HG03558 (cell line): ENCODE results near the gene RPP40.

Experiments used
- ATAC-seq: cut with Tn5 transposase; IDR thresholded peaks from one replicate; pipeline ENCODE4 v1.9.1; 2021; ENCODE audit warnings: moderate number of reproducible peaks; ENCODE audit not compliant: unreplicated experiment; ENCODE audit errors: extremely low read depth

RPP40 gene

DNA sequence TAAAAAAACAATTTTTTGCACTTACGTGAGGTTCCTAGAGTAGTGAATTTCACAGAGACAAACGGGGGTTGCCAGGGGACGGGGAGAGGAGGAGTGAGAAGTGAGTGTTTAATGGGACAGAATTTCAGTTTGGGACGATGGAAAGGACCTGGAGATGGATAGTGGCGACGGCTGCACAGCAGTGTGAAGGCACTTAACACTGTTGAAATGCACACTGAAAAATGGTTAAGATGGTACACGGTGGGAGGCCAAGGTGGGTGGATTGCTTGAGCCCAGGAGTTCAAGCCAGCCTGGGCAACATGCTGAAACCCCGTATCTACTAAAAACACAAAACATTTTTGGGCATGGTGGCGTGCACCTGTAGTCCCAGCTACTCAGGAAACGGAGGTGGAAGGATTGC, 31.4 kb downstream of the RPP40 start:
- ATAC-seq = no peak

GRCh38 chr6:4971851-4972250, 32.0 kb downstream of the RPP40 start:
- no peak for ATAC-seq

- ATAC-seq = no peak
Observed at GRCh38 chr6:4970739-4971395, 33.0 kb downstream of the RPP40 start.

DNA sequence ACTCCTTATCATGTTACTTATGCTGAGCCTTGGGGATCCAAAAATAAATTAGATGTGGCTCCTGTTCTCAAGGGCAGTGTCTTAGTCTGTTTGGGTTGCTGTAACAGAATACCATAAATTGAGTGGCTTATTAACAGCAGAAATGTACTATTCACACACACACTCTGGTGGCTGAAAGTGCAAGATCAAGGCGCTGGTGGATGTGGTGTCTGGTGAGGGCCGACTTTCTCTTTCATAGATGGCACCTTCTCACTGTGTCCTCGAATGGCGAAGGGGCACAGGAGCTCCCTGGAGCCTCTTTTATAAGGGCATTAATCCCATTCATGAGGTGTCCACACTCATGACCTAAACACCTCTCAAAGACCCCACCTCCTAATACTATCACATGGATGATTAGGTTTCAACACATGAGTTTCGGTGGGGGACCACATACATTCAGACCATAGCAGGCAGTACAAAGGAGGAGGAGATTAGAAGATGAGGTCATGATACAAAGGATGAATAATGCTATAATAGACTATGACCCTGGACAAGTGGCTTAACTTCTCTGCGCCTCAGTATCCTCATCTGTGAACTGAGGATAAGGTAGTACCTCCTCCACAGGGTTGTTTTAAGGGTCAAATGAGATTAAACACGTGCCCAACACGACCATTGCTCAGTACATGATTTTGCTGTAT, 34.1 kb downstream of the RPP40 start:
- ATAC-seq = no peak

GRCh38 chr6:4967301-4968030, 36.4 kb downstream of the RPP40 start:
- ATAC-seq = no peak

DNA sequence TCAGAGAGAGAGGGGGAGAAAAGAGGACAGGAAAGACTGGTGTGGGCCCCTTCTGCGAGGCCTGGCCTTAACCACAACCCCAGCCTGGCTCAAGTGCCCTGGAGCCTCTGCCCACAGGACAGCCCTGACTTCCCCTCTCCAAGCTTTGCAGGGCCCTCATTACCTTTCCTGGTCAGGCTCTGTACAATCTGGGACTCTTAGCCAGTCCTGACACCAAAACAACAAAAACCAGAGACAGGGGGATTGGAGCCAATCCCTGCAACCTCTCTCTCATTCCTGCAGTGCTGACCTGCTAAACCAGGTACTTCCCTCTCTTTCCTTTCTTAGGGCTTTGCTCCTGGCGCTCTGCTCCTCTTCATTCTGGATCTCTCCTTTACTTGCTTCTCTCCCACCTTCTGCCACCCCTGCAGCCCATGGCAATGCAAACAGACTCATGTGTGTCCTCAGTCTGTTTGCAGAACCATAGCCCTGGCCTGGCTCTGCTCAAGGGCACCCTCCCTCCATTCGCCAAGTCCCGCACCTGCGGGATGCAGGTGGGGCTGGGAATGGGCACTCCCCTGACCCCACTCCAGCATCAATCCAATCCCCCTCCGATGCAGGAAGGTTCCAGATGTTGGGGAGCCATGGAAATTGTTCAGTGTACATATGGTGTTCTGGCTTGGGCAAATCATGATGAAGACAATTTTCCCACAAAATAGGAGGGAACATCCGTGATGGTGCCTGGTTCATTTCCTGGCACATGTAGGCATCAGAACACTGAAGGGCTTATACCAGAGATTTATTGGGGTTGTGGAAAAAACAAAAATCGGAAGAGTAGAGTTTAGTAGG, 38.1 kb downstream of the RPP40 start:
- ATAC-seq = no peak

DNA sequence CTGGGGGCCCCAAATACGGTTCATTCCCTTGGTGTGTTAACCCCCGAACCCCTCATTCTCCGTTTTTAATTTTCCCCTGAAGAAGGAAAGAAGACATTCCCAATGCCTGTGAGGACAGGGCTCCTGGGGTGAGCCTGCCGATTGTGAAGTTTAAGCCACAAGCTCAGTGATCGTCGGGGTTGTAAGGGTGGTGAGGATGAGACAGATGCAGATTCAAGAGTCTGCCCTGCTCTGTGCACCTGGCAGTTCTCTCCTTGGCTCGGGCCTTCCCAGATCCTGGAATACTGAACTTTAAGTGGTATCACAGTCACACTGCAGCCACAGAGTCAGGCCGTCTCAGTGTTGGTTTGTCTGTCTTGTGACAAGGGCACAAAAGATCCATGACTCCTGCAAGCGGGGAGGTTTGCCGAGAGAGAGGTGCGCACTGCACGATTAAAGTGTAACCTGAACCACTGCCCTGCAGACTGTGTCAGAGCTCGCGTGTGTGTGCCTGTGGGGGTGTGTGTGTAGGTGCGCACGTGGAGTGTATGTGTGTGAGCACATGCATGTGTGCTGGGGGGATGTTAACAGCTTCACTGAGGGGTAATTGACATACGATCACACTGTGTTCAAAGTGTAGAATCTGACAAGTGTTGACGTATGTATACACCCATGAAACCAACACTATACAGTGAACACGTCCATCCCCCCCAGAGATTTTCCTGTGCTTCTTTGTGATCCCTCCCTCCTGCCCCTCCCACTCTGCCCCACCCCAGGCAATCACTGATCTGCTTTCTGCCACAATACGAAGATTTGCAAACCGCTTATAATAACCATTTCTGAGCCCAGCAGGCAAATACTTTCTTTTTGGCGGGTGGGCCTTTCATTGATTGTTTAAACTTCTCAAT, 38.9 kb downstream of the RPP40 start:
- no peak for ATAC-seq

DNA sequence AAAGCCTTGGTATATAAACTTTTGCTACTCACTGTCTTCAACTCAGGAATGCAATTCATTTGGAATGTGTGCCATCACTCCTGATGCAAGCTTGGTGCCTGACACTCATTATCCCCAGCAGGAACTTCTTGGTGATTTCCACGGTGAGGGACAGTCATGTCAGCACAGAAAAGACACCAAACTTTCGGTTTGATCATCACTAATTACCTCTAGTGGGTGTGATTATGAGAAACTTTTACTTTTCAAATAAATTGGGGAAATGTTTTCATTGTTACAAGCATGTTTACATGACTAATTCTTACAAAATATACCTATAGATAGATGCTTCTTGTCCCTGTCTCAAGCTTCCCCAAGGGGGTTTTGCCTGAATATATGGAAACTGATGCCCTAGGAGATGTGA, 40.9 kb downstream of the RPP40 start:
- ATAC-seq = no peak

DNA sequence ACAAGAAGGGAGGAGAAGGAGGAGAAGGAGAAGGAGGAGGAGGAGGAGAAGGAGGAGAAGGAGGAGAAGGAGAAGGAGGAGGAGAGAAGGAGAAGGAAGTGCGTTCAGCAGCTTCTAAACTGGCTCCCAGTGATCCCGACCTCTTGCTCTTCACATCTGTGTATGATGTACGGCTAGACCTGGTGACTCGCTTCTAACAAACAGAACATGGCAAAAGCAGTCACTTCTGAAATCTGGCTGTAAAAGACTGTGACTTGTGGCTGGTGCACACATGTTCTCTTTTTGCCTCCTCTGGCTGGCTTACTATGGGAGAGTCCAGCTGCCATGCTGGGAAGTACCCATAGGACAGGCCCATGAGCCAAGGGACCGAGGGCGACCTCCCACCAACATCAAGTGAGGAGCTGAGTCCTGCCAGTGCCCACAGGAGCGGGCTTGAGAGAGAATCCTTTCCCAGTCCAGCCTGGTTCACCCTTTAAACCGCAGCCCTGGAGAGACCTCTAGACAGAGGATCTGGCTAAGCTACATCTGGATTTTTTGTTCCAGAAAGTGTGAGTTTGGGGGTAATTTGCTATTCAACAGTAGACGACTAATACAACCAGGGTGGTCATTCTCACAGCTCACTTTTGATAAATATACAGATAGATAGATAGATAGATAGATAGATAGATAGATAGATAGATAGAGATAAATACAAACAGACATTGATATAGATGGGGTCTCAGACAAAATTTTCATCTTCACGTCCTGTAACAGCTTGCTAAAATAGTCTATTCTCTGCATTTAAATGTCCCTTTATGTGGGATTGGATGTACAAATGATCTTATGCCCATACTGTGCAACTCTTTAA, 42.3 kb downstream of the RPP40 start:
- no peak for ATAC-seq

DNA sequence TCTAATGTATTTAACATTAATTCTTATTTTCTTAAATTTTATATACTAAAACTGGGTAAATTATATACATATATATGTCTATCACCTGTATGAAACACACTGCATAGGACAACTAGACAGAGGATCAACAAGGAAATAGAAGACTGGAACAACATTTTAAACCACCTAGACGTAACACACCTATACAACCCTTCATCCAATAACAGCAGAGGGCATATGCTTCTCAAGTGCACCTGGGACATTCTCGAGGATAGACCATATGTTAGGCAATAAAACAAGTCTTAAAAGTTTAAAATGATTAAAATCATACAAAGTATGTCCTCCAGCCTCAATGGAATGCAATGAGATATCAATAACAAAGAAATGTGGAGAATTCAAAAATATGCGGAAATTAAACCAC, 45.2 kb downstream of the RPP40 start:
- no peak for ATAC-seq

- no peak for ATAC-seq
Observed at GRCh38 chr6:4957521-4958231, 46.2 kb downstream of the RPP40 start.

GRCh38 chr6:4956625-4957024, 47.2 kb downstream of the RPP40 start:
- no peak for ATAC-seq

DNA sequence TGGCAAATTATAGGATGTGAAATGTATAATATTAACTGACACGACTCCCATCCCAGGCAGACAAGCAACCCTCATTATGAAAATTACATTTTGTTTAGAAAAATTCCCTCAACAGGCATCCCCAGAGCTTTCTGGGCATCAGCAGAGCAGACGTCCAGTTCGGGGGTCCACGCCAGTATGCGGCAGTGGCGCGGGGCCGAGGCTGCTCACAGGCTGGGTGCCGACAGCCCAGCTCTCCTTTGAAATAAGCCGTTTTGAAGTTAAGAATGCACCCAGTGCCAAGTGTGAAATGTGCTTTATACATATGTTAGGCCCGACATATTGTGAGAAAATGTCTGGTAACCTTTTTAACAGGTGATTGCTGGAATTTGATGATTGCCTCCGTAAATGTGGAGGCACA, 50.4 kb downstream of the RPP40 start:
- no peak for ATAC-seq

DNA sequence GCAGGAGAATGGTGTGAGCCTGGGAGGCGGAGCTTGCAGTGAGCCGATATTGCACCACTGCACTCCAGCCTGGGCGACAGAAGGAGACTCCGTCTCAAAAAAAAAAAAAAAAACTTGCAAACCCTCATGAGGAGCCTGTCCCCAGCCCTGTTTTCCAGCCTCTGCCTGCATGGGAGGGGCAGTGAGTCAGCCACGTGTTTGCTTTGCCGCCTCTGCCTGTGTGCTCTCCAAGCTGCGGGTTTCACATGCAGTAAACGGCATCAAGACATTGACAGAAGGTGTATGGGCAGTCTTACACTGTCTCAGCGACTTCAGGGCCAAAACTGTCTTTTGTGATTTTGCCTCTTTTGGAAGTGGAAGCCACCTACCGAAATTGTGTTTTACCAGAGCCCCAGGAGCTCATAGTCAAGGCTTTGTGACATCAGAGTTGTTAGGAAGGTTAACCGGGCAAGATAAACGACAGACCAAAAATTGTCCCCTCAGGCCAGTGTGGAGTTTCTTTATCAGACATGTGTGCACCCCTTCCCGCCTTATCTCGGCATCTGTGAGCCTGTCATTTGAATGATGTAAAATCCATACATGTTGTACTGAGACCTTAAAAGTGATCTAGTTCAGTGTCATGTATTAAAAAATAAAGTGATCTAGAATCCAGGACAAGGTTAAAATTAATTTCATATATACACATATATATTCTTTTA, 52.9 kb downstream of the RPP40 start:
- ATAC-seq = no peak

GRCh38 chr6:4950076-4950475, 53.8 kb downstream of the RPP40 start:
- ATAC-seq = no peak

- no peak for ATAC-seq
Observed at GRCh38 chr6:4948781-4949450, 54.9 kb downstream of the RPP40 start.

GRCh38 chr6:4947716-4948115, 56.1 kb downstream of the RPP40 start:
- no peak for ATAC-seq
